HepG2 (cell line): ENCODE results near the gene PPP3R1. TPM values are rescaled to one million over a fixed set of nuclear protein-coding genes. Genes with fewer than 3 reads are reported as not detected.

Experiments used
- ATAC-seq: fragments of 200-7000 bp; cut with Tn5 transposase; 3 replicates; pipeline ENCODE4 v1.9.1; 2020; ENCODE audit warnings: mild to moderate bottlenecking, moderate library complexity
- BruUV-seq: library from RNA; stranded (reverse); fragments of 400-500 nt; replicated peaks from 2 replicates; lab custom pipeline; 2021; lab: Mats Ljungman, UMichigan
- CTCF ChIA-PET: fragments of 300-600 bp; formaldehyde crosslinking; extraction: SDS; loops from one replicate; lab custom pipeline; 2021; ENCODE audit warnings: low total read pairs, inconsistent platforms, low intra/inter-chr PET ratio; lab: Yijun Ruan, JAX
- POLR2A ChIA-PET: fragments of 350-600 bp; sonication (Branson Sonifier 250); formaldehyde crosslinking; loops from one replicate; lab custom pipeline; 2020; ENCODE audit warnings: antibody characterized with exemption, inconsistent platforms; lab: Yijun Ruan, JAX
- DNase-seq: peaks from one replicate; pipeline ENCODE4 v3.0.0-alpha.2; 2015; ENCODE audit warnings: low spot score
- FAIRE-seq: peaks from 3 replicates; lab custom pipeline; 2011; peaks lifted over from hg19 to GRCh38; lab: Jason Lieb, UNC
- H2AFZ ChIP-seq: one replicate; pipeline ENCODE4 v1.6.1; 2011; ENCODE audit warnings: low read length, inconsistent platforms
- H3K27ac ChIP-seq: fragments of 300-600 bp; 3 replicates; pipeline ENCODE4 v1.8.0; 2011; ENCODE audit warnings: mixed run types, mild to moderate bottlenecking, mixed read lengths, low read length, inconsistent platforms; ENCODE audit not compliant: insufficient read depth; ENCODE audit errors: extremely low read length
- H3K27me3 ChIP-seq, 2 experiments: fragments of 200-600 bp in 1 of 2; 2 replicates in 1 of 2; 3 replicates in 1 of 2; pipeline versions ENCODE4 v1.6.0 to v1.8.0; 2011; ENCODE audit warnings: low read length in 2 of 2, mild to moderate bottlenecking in 2 of 2, moderate library complexity in 2 of 2, inconsistent platforms in 1 of 2; ENCODE audit not compliant: insufficient read depth in 2 of 2, control insufficient read depth in 1 of 2
- H3K36me3 ChIP-seq, 2 experiments: fragments of 200-600 bp in 1 of 2; replicated peaks in 1 of 2; 2 replicates in 1 of 2; 3 replicates in 1 of 2; pipeline versions ENCODE4 v1.5.1 to v1.8.0; 2011; ENCODE audit warnings: low read length in 2 of 2, inconsistent platforms in 1 of 2; ENCODE audit not compliant: insufficient read depth in 2 of 2, control insufficient read depth in 1 of 2
- H3K4me1 ChIP-seq: 2 replicates; pipeline ENCODE4 v1.5.1; 2012; ENCODE audit warnings: low read length, inconsistent platforms; ENCODE audit not compliant: insufficient read depth
- H3K4me2 ChIP-seq: 2 replicates; pipeline ENCODE4 v1.6.0; 2011; ENCODE audit warnings: low read depth, low read length, inconsistent platforms
- H3K4me3 ChIP-seq, 3 experiments: fragments of 200-600 bp in 1 of 3; sonication (generic), shearing (Covaris generic) in 1 of 3; replicated peaks in 1 of 3; 2 replicates each; pipeline ENCODE4 v1.5.1; 2011 to 2016; ENCODE audit warnings: low read length in 3 of 3, inconsistent platforms in 2 of 3, low read depth in 2 of 3, mild to moderate bottlenecking in 2 of 3, control low read depth in 1 of 3, mixed read lengths in 1 of 3; ENCODE audit not compliant: insufficient read depth in 1 of 3
- H3K79me2 ChIP-seq: one replicate; pipeline ENCODE4 v1.6.1; 2011; ENCODE audit warnings: low read length, inconsistent platforms; ENCODE audit not compliant: insufficient read depth
- H3K9ac ChIP-seq: 2 replicates; pipeline ENCODE4 v1.6.0; 2011; ENCODE audit warnings: mild to moderate bottlenecking, low read depth, low read length, inconsistent platforms; ENCODE audit not compliant: insufficient read depth
- H3K9me3 ChIP-seq: 2 replicates; pipeline ENCODE4 v1.5.1; 2012; ENCODE audit warnings: mild to moderate bottlenecking, low read length
- H4K20me1 ChIP-seq: 2 replicates; pipeline ENCODE4 v1.6.0; 2011; ENCODE audit warnings: inconsistent platforms, mild to moderate bottlenecking, low read length, moderate library complexity; ENCODE audit not compliant: insufficient read depth
- AKAP8 ChIP-seq: sonication (generic); formaldehyde crosslinking; IDR thresholded peaks from 2 replicates; pipeline ENCODE4 v1.5.1; 2020; ENCODE audit warnings: mild to moderate bottlenecking, missing genetic modification reagents
- ATF7 ChIP-seq, 2 experiments: fragments of 450-650 bp in 1 of 2; sonication (generic) in 1 of 2; formaldehyde crosslinking in 1 of 2; IDR thresholded peaks; 2 replicates each; pipeline versions ENCODE4 v1.4.0 to v1.6.1; 2016 to 2020; ENCODE audit warnings: antibody characterized with exemption in 1 of 2, mild to moderate bottlenecking in 1 of 2, missing genetic modification reagents in 1 of 2
- BCL6 ChIP-seq: IDR thresholded peaks from 2 replicates; pipeline ENCODE4 v1.6.1; 2016; ENCODE audit warnings: missing genetic modification reagents, missing compliant biosample characterization
- CAMTA2 ChIP-seq: sonication (generic); formaldehyde crosslinking; IDR thresholded peaks from 2 replicates; pipeline ENCODE4 v1.4.0; 2020; ENCODE audit warnings: mild to moderate bottlenecking, missing genetic modification reagents, borderline replicate concordance
- CHCHD3 ChIP-seq: sonication (generic); formaldehyde crosslinking; IDR thresholded peaks from 2 replicates; pipeline ENCODE4 v1.8.0; 2022; ENCODE audit warnings: mild to moderate bottlenecking, missing genetic modification reagents, moderate library complexity
- ELF1 ChIP-seq: sonication (generic); formaldehyde crosslinking; IDR thresholded peaks from 2 replicates; pipeline ENCODE4 v1.4.0; 2020; ENCODE audit warnings: missing genetic modification reagents
- NR2F2 ChIP-seq: IDR thresholded peaks from 2 replicates; pipeline ENCODE4 v1.6.1; 2012; ENCODE audit warnings: low read depth, inconsistent platforms, borderline replicate concordance
- NR2F6 ChIP-seq, 2 experiments: IDR thresholded peaks; 2 replicates each; pipeline ENCODE4 v1.6.1; 2016; ENCODE audit warnings: antibody characterized with exemption in 1 of 2, mild to moderate bottlenecking in 1 of 2
- STAG1 ChIP-seq: sonication (generic); formaldehyde crosslinking; IDR thresholded peaks from 2 replicates; pipeline ENCODE4 v1.4.0; 2020; ENCODE audit warnings: missing genetic modification reagents
- ZNF230 ChIP-seq: sonication (generic); formaldehyde crosslinking; IDR thresholded peaks from 2 replicates; pipeline ENCODE4 v1.4.0; 2020; ENCODE audit warnings: mild to moderate bottlenecking, missing genetic modification reagents
- ZNF546 ChIP-seq: sonication (generic); formaldehyde crosslinking; conservative IDR thresholded peaks from 2 replicates; pipeline ENCODE4 v1.8.1; 2023; ENCODE audit warnings: mild to moderate bottlenecking, missing genetic modification reagents
- WGBS: methylation state at CpG from one replicate; pipeline ENCODE4 v1.1.6; 2017; ENCODE audit warnings: low lambda C conversion rate; 5-methylcytosine and 5-hydroxymethylcytosine counted together
- in situ Hi-C: cut with HindIII; loops from 2 replicates; pipeline ENCODE4 v1.10.0; 2017; ENCODE audit warnings: low pct_unique_long_range_greater_than_20kb; ENCODE audit not compliant: extremely low pct_ligation_motif_present
- intact Hi-C: fragments of 100-400 bp; cut with micrococcal nuclease; formaldehyde crosslinking; loops from one replicate; pipeline ENCODE4 v1.10.0; 2022; ENCODE audit not compliant: unreplicated experiment
- polyA plus RNA-seq, 8 experiments: library from polyadenylated mRNA; depleted of rRNA in 3 of 8; stranded (reverse) in 7 of 8; unstranded in 1 of 8; fragments of >200 nt; fragmentation: Illumina TruSeq in 4 of 8; extraction: Trizol in 4 of 8; gene quantifications; 2 replicates each; pipeline versions ENCODE4 v1.2.1 to v1.2.3, GENCODE V29; 2011 to 2016; ENCODE audit warnings: low read depth in 4 of 8, missing spikeins in 1 of 8, mixed read lengths in 1 of 8; ENCODE audit not compliant: insufficient read depth in 1 of 8
- total RNA-seq, 5 experiments: library from RNA; depleted of rRNA; stranded (reverse); fragments of >200 nt; fragmentation: Illumina TruSeq; extraction: Trizol; gene quantifications; 2 replicates each; pipeline ENCODE4 v1.2.3, GENCODE V29; 2016; ENCODE audit warnings: low read depth in 1 of 5
- TF ChIP-seq, protein P1 (sequence below), 2 experiments: fragments of 450-650 bp in 1 of 2; sonication (generic) in 1 of 2; formaldehyde crosslinking in 1 of 2; IDR thresholded peaks; 2 replicates each; pipeline versions ENCODE4 v1.6.1 to v1.8.0; 2016 to 2022; ENCODE audit warnings: antibody characterized with exemption in 1 of 2, mild to moderate bottlenecking in 1 of 2, missing genetic modification reagents in 1 of 2
- TF ChIP-seq, protein P2 (sequence below): IDR thresholded peaks from 2 replicates; pipeline ENCODE4 v1.6.1; 2016; ENCODE audit warnings: missing genetic modification reagents, missing compliant biosample characterization
- TF ChIP-seq, protein P3 (sequence below): sonication (generic); formaldehyde crosslinking; IDR thresholded peaks from 2 replicates; pipeline ENCODE4 v1.4.0; 2020; ENCODE audit warnings: mild to moderate bottlenecking, missing genetic modification reagents, borderline replicate concordance

The PPP3R1 gene
- total and polyA plus RNA-seq, 2 of the 13 experiments (the other 11 are each of a cell fraction or from before 2014, with no cell fraction given), result 11.6 to 25.7 TPM

DNA sequence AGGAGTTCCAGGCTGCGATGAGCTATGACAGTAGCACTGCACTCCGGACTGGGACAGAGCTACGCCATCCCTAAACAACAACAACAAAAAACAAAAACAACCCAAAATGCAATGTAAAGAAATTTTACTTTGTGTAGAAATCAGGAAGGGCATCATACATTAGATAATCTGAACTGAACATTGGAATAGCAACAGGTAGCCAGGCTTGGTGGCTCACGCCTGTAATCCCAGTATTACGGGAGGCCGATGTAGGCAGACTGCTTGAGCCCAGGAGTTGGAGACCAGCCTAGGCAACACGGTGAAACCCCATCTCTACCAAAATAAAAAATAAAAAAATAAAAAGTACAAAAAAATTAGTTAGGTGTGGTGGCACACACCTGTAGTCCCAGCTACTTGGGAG lies 96.7 kb downstream of the PPP3R1 start:
- DNase-seq, result no peak
- H3K27ac ChIP-seq, result no peak overlapping the region
- H2AFZ ChIP-seq, result no peak overlapping the region
- H3K36me3 ChIP-seq, result peaks cover 2 to 5% of the 10 kb centered on the region in 2 experiments; a peak in 2 of 5 replicates
- H3K27me3 ChIP-seq, result no peaks in the 10 kb centered on the region; a peak in 1 of 5 replicates
- no peak for FAIRE-seq
- POLR2A ChIA-PET, result no interaction called here
- H3K4me1 ChIP-seq, result peaks cover 17% of the 10 kb centered on the region; the same call in 1 of the 2 replicates
- intact Hi-C loops, result loop anchor here (5.0 kb wide), 1 partner anchor 42 kb away; no protein-coding TSS in a partner anchor
- H3K9me3 ChIP-seq, result no peaks in the 10 kb centered on the region
- CTCF ChIA-PET, result no interaction called here
- 0 out of 2 replicates have a peak overlapping the region, but pooled peaks have one; percentile 4 for H3K9ac ChIP-seq
- H3K79me2 ChIP-seq, result peaks cover 39% of the 10 kb centered on the region
- 95% methylated on average over 7 of the region's 7 CpGs for WGBS
- no peak for ATAC-seq
- H3K4me2 ChIP-seq, result no peak overlapping the region
- BruUV-seq, result no TSS peak
- H4K20me1 ChIP-seq, result no peaks in the 10 kb centered on the region
- no peak overlapping the region for H3K4me3 ChIP-seq
- in situ Hi-C loops, result no loop called here
- TF ChIP-seq, protein P1, sequence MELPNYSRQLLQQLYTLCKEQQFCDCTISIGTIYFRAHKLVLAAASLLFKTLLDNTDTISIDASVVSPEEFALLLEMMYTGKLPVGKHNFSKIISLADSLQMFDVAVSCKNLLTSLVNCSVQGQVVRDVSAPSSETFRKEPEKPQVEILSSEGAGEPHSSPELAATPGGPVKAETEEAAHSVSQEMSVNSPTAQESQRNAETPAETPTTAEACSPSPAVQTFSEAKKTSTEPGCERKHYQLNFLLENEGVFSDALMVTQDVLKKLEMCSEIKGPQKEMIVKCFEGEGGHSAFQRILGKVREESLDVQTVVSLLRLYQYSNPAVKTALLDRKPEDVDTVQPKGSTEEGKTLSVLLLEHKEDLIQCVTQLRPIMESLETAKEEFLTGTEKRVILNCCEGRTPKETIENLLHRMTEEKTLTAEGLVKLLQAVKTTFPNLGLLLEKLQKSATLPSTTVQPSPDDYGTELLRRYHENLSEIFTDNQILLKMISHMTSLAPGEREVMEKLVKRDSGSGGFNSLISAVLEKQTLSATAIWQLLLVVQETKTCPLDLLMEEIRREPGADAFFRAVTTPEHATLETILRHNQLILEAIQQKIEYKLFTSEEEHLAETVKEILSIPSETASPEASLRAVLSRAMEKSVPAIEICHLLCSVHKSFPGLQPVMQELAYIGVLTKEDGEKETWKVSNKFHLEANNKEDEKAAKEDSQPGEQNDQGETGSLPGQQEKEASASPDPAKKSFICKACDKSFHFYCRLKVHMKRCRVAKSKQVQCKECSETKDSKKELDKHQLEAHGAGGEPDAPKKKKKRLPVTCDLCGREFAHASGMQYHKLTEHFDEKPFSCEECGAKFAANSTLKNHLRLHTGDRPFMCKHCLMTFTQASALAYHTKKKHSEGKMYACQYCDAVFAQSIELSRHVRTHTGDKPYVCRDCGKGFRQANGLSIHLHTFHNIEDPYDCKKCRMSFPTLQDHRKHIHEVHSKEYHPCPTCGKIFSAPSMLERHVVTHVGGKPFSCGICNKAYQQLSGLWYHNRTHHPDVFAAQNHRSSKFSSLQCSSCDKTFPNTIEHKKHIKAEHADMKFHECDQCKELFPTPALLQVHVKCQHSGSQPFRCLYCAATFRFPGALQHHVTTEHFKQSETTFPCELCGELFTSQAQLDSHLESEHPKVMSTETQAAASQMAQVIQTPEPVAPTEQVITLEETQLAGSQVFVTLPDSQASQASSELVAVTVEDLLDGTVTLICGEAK (IDR thresholded peaks at IDR 0.05), result no peak
- TF ChIP-seq, protein P1 (CRISPR knock-in tag; IDR thresholded peaks at IDR 0.05), result no peak
- TF ChIP-seq NR2F6 (IDR thresholded peaks at IDR 0.05), result no peak
- no peak for TF ChIP-seq NR2F6 (CRISPR knock-in tag; IDR thresholded peaks at IDR 0.05)
- no peak for TF ChIP-seq ELF1
- no peak for TF ChIP-seq NR2F2
- TF ChIP-seq CHCHD3, result no peak
- TF ChIP-seq CAMTA2 (CRISPR knock-in tag), result no peak
- no peak for TF ChIP-seq BCL6 (CRISPR knock-in tag)
- TF ChIP-seq, protein P2, sequence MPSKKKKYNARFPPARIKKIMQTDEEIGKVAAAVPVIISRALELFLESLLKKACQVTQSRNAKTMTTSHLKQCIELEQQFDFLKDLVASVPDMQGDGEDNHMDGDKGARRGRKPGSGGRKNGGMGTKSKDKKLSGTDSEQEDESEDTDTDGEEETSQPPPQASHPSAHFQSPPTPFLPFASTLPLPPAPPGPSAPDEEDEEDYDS, result no peak
- TF ChIP-seq, protein P3, sequence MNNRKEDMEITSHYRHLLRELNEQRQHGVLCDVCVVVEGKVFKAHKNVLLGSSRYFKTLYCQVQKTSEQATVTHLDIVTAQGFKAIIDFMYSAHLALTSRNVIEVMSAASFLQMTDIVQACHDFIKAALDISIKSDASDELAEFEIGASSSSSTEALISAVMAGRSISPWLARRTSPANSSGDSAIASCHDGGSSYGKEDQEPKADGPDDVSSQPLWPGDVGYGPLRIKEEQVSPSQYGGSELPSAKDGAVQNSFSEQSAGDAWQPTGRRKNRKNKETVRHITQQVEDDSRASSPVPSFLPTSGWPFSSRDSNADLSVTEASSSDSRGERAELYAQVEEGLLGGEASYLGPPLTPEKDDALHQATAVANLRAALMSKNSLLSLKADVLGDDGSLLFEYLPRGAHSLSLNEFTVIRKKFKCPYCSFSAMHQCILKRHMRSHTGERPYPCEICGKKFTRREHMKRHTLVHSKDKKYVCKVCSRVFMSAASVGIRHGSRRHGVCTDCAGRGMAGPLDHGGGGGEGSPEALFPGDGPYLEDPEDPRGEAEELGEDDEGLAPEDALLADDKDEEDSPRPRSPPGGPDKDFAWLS, result no peak
- no peak for TF ChIP-seq AKAP8
- TF ChIP-seq ZNF546 (CRISPR knock-in tag), result no peak
- TF ChIP-seq ATF7 (IDR thresholded peaks at IDR 0.05), result no peak
- no peak for TF ChIP-seq ATF7 (CRISPR knock-in tag; IDR thresholded peaks at IDR 0.05)
- TF ChIP-seq STAG1, result no peak
- no peak for TF ChIP-seq ZNF230 (CRISPR knock-in tag)
